H1 (cell line): ENCODE results near the gene SLC1A4. TPM values are rescaled to one million over a fixed set of nuclear protein-coding genes. Genes with fewer than 3 reads are reported as not detected.

Experiments
- CTCF ChIA-PET: fragments of 300-600 bp; sonication (Branson Sonifier 250); formaldehyde crosslinking; loops from one replicate; lab custom pipeline; 2021; ENCODE audit not compliant: partially characterized antibody; lab: Charles Lee
- POLR2A ChIA-PET: fragments of 300-600 bp; sonication (Branson Sonifier 250); formaldehyde crosslinking; loops from one replicate; lab custom pipeline; 2021; ENCODE audit warnings: inconsistent platforms; ENCODE audit not compliant: partially characterized antibody; lab: Charles Lee
- DNase-seq, 2 experiments: peaks; one replicate each; pipeline versions ENCODE4 v3.0.0 to v3.0.0-alpha.2; 2010 to 2022; ENCODE audit warnings: low spot score in 2 of 2, low read depth in 1 of 2, mixed read lengths in 1 of 2
- FAIRE-seq: peaks from 2 replicates; lab custom pipeline; 2011; peaks lifted over from hg19 to GRCh38; lab: Jason Lieb, UNC
- H2AFZ ChIP-seq: 2 replicates; pipeline ENCODE4 v1.8.1; 2012; ENCODE audit warnings: low read length, inconsistent platforms
- H2AK5ac ChIP-seq: 2 replicates; pipeline ENCODE4 v1.6.1; 2013; ENCODE audit warnings: low read depth, low read length
- H2BK120ac ChIP-seq: replicated peaks from 2 replicates; pipeline ENCODE3; 2013; ENCODE audit warnings: low read depth, low read length, inconsistent platforms
- H2BK12ac ChIP-seq: 2 replicates; pipeline ENCODE4 v1.6.1; 2013; ENCODE audit warnings: low read depth, low read length
- H2BK15ac ChIP-seq: 2 replicates; pipeline ENCODE4 v1.6.1; 2013; ENCODE audit warnings: low read length
- H2BK20ac ChIP-seq: 2 replicates; pipeline ENCODE4 v1.6.1; 2013; ENCODE audit warnings: low read length
- H2BK5ac ChIP-seq: 2 replicates; pipeline ENCODE4 v1.6.1; 2013; ENCODE audit warnings: low read depth, low read length
- H3K14ac ChIP-seq: 2 replicates; pipeline ENCODE4 v1.6.1; 2013; ENCODE audit warnings: inconsistent platforms; ENCODE audit not compliant: insufficient read length
- H3K18ac ChIP-seq: 2 replicates; pipeline ENCODE4 v1.6.1; 2013; ENCODE audit warnings: low read length; ENCODE audit errors: extremely low read depth
- H3K23ac ChIP-seq: 2 replicates; pipeline ENCODE4 v1.6.1; 2013; ENCODE audit warnings: inconsistent platforms; ENCODE audit not compliant: insufficient read length
- H3K23me2 ChIP-seq: 2 replicates; pipeline ENCODE4 v1.6.1; 2013; ENCODE audit warnings: low read depth, low read length
- H3K27ac ChIP-seq: 2 replicates; pipeline ENCODE4 v1.6.1; 2011; ENCODE audit warnings: low read depth, low read length, inconsistent platforms
- H3K27me3 ChIP-seq, 4 experiments: replicated peaks in 1 of 4; 1 replicate in 1 of 4; 2 replicates in 3 of 4; pipeline versions ENCODE4 v1.6.1 to v1.8.1; 2011 to 2013; ENCODE audit warnings: low read length in 3 of 4, mild to moderate bottlenecking in 3 of 4, inconsistent platforms in 2 of 4, mixed read lengths in 2 of 4, moderate library complexity in 1 of 4; ENCODE audit not compliant: control insufficient read depth in 3 of 4, insufficient read depth in 3 of 4; ENCODE audit errors: extremely low read depth in 1 of 4
- H3K36me3 ChIP-seq, 4 experiments: 2 replicates each; pipeline versions ENCODE4 v1.6.1 to v1.8.1; 2011 to 2013; ENCODE audit warnings: mild to moderate bottlenecking in 4 of 4, low read length in 3 of 4, moderate library complexity in 2 of 4, control low read depth in 1 of 4, inconsistent platforms in 1 of 4; ENCODE audit not compliant: insufficient read depth in 4 of 4, control insufficient read depth in 2 of 4
- H3K4ac ChIP-seq: replicated peaks from 2 replicates; pipeline ENCODE3; 2013; ENCODE audit warnings: low read length, low read depth, mixed read lengths, inconsistent platforms; ENCODE audit not compliant: insufficient read length
- H3K4me1 ChIP-seq, 4 experiments: replicated peaks in 1 of 4; 1 replicate in 1 of 4; 2 replicates in 3 of 4; pipeline versions ENCODE4 v1.6.1 to v1.8.1; 2011 to 2013; ENCODE audit warnings: low read length in 3 of 4, inconsistent platforms in 2 of 4, mixed read lengths in 1 of 4; ENCODE audit not compliant: insufficient read depth in 4 of 4, control insufficient read depth in 3 of 4
- H3K4me2 ChIP-seq, 2 experiments: 2 replicates each; pipeline versions ENCODE4 v1.6.1 to v1.8.1; 2011 to 2013; ENCODE audit warnings: low read depth in 2 of 2, low read length in 2 of 2, control low read depth in 1 of 2, inconsistent platforms in 1 of 2, mild to moderate bottlenecking in 1 of 2; ENCODE audit not compliant: insufficient read depth in 1 of 2
- H3K4me3 ChIP-seq, 4 experiments: fragments of 200-600, 300-600 bp in 1 of 4; sonication (generic), shearing (Covaris generic), sonication (Bioruptor Twin) in 1 of 4; 2 replicates each; pipeline versions ENCODE4 v1.5.1 to v1.8.1; 2011 to 2016; ENCODE audit warnings: low read length in 4 of 4, low read depth in 3 of 4, control low read depth in 2 of 4, inconsistent platforms in 2 of 4, mild to moderate bottlenecking in 2 of 4, mixed read lengths in 1 of 4, moderate library complexity in 1 of 4; ENCODE audit not compliant: insufficient read depth in 2 of 4; ENCODE audit errors: extremely low read depth in 1 of 4
- H3K56ac ChIP-seq: replicated peaks from 2 replicates; pipeline ENCODE3; 2013; ENCODE audit warnings: low read depth, mild to moderate bottlenecking, mixed read lengths, low read length, inconsistent platforms; ENCODE audit not compliant: insufficient read length
- H3K79me1 ChIP-seq: 2 replicates; pipeline ENCODE4 v1.6.1; 2013; ENCODE audit warnings: low read depth, low read length, control low read depth
- H3K79me2 ChIP-seq, 2 experiments: 2 replicates each; pipeline versions ENCODE4 v1.6.1 to v1.8.1; 2012 to 2013; ENCODE audit warnings: low read length in 2 of 2, mild to moderate bottlenecking in 2 of 2, inconsistent platforms in 1 of 2; ENCODE audit not compliant: insufficient read depth in 2 of 2, control insufficient read depth in 1 of 2
- H3K9ac ChIP-seq, 4 experiments: replicated peaks in 1 of 4; 1 replicate in 1 of 4; 2 replicates in 3 of 4; pipeline versions ENCODE4 v1.6.1 to v1.8.1; 2011 to 2013; ENCODE audit warnings: low read depth in 3 of 4, low read length in 3 of 4, control low read depth in 2 of 4, mild to moderate bottlenecking in 2 of 4, moderate library complexity in 2 of 4, inconsistent platforms in 1 of 4; ENCODE audit errors: extremely low read depth in 1 of 4
- H3K9me3 ChIP-seq, 2 experiments: 2 replicates each; pipeline versions ENCODE4 v1.6.1 to v1.8.1; 2012 to 2013; ENCODE audit warnings: mild to moderate bottlenecking in 2 of 2, moderate library complexity in 2 of 2, control low read depth in 1 of 2, inconsistent platforms in 1 of 2, low read depth in 1 of 2, low read length in 1 of 2, mixed read lengths in 1 of 2; ENCODE audit not compliant: insufficient read depth in 2 of 2
- H4K20me1 ChIP-seq, 2 experiments: replicated peaks in 1 of 2; 2 replicates each; pipeline versions ENCODE3 to v1.8.1; 2011 to 2013; ENCODE audit warnings: inconsistent platforms in 2 of 2, low read length in 2 of 2, mild to moderate bottlenecking in 1 of 2; ENCODE audit not compliant: insufficient read depth in 2 of 2, control insufficient read depth in 1 of 2
- H4K5ac ChIP-seq: 2 replicates; pipeline ENCODE4 v1.6.1; 2013; ENCODE audit warnings: low read length, low read depth, mixed read lengths, inconsistent platforms; ENCODE audit not compliant: insufficient read length
- H4K8ac ChIP-seq: 2 replicates; pipeline ENCODE4 v1.8.0; 2013; ENCODE audit warnings: mild to moderate bottlenecking, moderate library complexity, low read length, inconsistent platforms; ENCODE audit not compliant: insufficient read depth; ENCODE audit errors: extremely low read depth
- H4K91ac ChIP-seq: replicated peaks from 2 replicates; pipeline ENCODE3; 2013; ENCODE audit warnings: low read length, mixed read lengths, inconsistent platforms; ENCODE audit not compliant: insufficient read length
- SIN3A ChIP-seq, 2 experiments: IDR thresholded peaks in 1 of 2; conservative IDR thresholded peaks in 1 of 2; 2 replicates each; pipeline ENCODE4 v1.6.1; 2011 to 2012; ENCODE audit warnings: low read length in 2 of 2, improper control_type of control experiment in 1 of 2, low read depth in 1 of 2, mild to moderate bottlenecking in 1 of 2
- WGBS, 2 experiments: shearing (Covaris generic) in 1 of 2; methylation state at CpG; one replicate each; pipeline versions ENCODE4 v1.1.6 to v1.1.7; 2013 to 2015; ENCODE audit warnings: low lambda C conversion rate in 2 of 2, mixed read lengths in 2 of 2, inconsistent platforms in 1 of 2, low coverage in 1 of 2, missing lambda C conversion rate in 1 of 2; ENCODE audit not compliant: insufficient replicate concordance in 2 of 2, insufficient coverage in 1 of 2, insufficient read length in 1 of 2; ENCODE audit errors: extremely low coverage in 1 of 2, missing lambda C conversion rate in 1 of 2; 5-methylcytosine and 5-hydroxymethylcytosine counted together
- polyA plus RNA-seq, 7 experiments: library from polyadenylated mRNA; depleted of rRNA in 3 of 7; stranded (reverse) in 5 of 7; unstranded in 2 of 7; fragments of >200 nt in 5 of 7; fragments of 200-250 nt in 2 of 7; gene quantifications; 1 replicate in 5 of 7; 2 replicates in 1 of 7; 4 replicates in 1 of 7; pipeline versions ENCODE4 v1.2.1 to v1.2.3, GENCODE V29; 2011 to 2013; ENCODE audit warnings: missing spikeins in 2 of 7, mixed read lengths in 2 of 7
- total RNA-seq: library from RNA; stranded (reverse); fragmentation: NEBNext Ultra II Directional; extraction: Animal tissue kit (Norgen Biotek cat#: 25700); gene quantifications from 2 replicates; pipeline ENCODE4 v1.2.1, GENCODE V29; 2021

The SLC1A4 gene
- total and polyA plus RNA-seq, 2 of the 8 experiments (the other 6 are each of a cell fraction or from before 2014, with no cell fraction given) = 0.44 to 0.86 TPM

DNA sequence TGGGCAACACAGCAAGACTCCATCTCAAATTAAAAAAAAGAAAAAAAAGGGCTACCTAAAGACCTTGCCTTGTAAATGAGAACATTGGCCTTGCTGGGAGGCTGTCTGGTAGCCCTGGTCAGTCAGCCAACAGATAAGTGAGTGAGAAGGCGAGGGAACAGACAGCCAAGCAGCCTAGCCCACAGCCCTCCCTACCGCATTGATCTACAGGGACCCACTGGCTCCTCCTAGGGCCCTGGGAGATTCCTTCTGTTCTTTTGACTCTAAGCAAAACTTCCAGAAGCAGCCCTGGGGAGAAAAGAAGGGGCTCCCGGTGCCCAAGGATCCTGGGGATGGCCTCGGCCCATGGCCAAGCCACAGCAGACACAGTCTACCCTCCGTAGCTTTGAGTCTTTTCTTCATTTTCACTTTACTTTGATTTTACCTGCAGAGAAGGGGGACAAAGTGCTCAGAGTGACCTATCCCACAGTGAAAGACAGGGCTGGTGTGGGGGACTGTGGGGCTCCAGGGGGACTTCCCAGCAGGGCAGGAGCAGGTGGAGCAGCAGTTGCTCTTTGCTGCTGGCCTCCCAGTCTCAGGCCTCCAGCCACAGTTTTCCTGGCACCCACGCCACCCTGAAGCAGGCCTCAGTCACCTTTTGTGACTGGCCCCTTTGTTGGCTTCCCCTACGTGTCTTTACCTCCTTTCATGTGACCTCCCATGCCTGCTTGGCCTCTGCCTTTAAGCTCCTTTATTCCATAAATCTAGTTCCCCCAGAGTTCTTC, 72.1 kb downstream of the SLC1A4 start:
- 75% methylated on average over 6 of the region's 7 CpGs; no CpG with 5 or more reads in 1 of the 2 experiments for WGBS, 2 experiments
- H2AFZ ChIP-seq = no peak overlapping the region
- H3K79me1 ChIP-seq = peaks cover 15% of the 10 kb centered on the region
- H3K4me1 ChIP-seq = peaks cover 0 to 5% (median 2%) of the 10 kb centered on the region in 4 experiments; a peak in 3 of 7 replicates
- POLR2A ChIA-PET = interaction anchor here (1.3 to 8.1 kb wide), 2 partner anchors 15 to 16 kb away, joined by 4 to 84 read pairs; no protein-coding TSS in a partner anchor
- no peak overlapping the region for H3K4ac ChIP-seq
- no peaks in the 10 kb centered on the region; a peak in 1 of 8 replicates for H3K36me3 ChIP-seq
- no peak overlapping the region for H2BK5ac ChIP-seq
- no peak overlapping the region for H3K27ac ChIP-seq
- TF ChIP-seq SIN3A (conservative IDR thresholded peaks at IDR 0.05 in 1 of 2, IDR thresholded peaks at IDR 0.05 in 1 of 2; ENCODE audit: low read depth in 1 of 2, low read length in 2 of 2) = no peak
- TF ChIP-seq, all 59 proteins: peak for 0
- Histone ChIP-seq H3K27me3 (no peaks in the 10 kb centered on the region), H3K9me3 (no peaks in the 10 kb centered on the region), H3K23me2 (peaks cover 4% of the 10 kb centered on the region), H2AK5ac (no peak overlapping the region), H2BK12ac (no peak overlapping the region), H2BK15ac (no peak overlapping the region), H3K4me3 (no peak overlapping the region), H4K5ac (no peak overlapping the region), H3K23ac (no peak overlapping the region), H2BK20ac (no peak overlapping the region), H4K91ac (no peak overlapping the region), H3K14ac (no peak overlapping the region), H3K56ac (no peak overlapping the region), H3K9ac (no peak overlapping the region), H3K4me2 (no peak overlapping the region), H2BK120ac (no peak overlapping the region), H4K8ac (no peak overlapping the region), H4K20me1 (peaks cover 14 to 23% of the 10 kb centered on the region in 2 experiments), H3K18ac (no peak overlapping the region), H3K79me2 (peaks cover 12 to 87% of the 10 kb centered on the region in 2 experiments)
- CTCF ChIA-PET = interaction anchor here (0.9 to 1.4 kb wide), 3 partner anchors 15 to 79 kb away, joined by 3 read pairs; no protein-coding TSS in a partner anchor
- no peak for FAIRE-seq
- no peak for DNase-seq
